Measurements from ENCODE around the gene SPATC1L.

- TF ChIP-seq CTCF (conservative IDR thresholded peaks at IDR 0.05) (no peak), ZFX (IDR thresholded peaks at IDR 0.05) (no peak)
These were observed 64.5 kb downstream of the SPATC1L start for GRCh38 chr21:46119637-46120271.

All from C4-2B (cell line).